Stomach (tissue), 9 donors: Measurements from ENCODE around the gene ADGRL2. TPM values are rescaled to one million over a fixed set of nuclear protein-coding genes. Genes with fewer than 3 reads are reported as not detected.

Experiments used
- DNase-seq, 2 donors: peaks; one replicate each; pipeline versions ENCODE4 v3.0.0 to v3.0.0-alpha.2; 2013 to 2019
- H3K27ac ChIP-seq, 5 donors: fragments of 200-600 bp in 4 of 5; sonication (generic) in 4 of 5; one replicate each; pipeline ENCODE4 v1.5.1; 2013 to 2019; ENCODE audit warnings: mild to moderate bottlenecking in 1 of 5, moderate library complexity in 1 of 5
- H3K27me3 ChIP-seq, 3 donors: fragments of 200-600 bp; sonication (generic); one replicate each; pipeline ENCODE4 v1.5.1; 2017 to 2019; ENCODE audit warnings: mixed run types in 1 of 3
- H3K36me3 ChIP-seq, 4 donors: fragments of 200-600 bp; sonication (generic); 1 replicate in 3 of 4; 2 replicates in 1 of 4; pipeline ENCODE4 v1.5.1; 2016 to 2019
- H3K4me1 ChIP-seq, 4 donors: fragments of 200-600 bp; sonication (generic); one replicate each; pipeline ENCODE4 v1.5.1; 2016 to 2019
- H3K4me3 ChIP-seq, 4 donors: fragments of 200-600 bp; sonication (generic) in 3 of 4; one replicate each; pipeline ENCODE4 v1.5.1; 2016 to 2019; ENCODE audit warnings: mild to moderate bottlenecking in 1 of 4
- H3K9me3 ChIP-seq, 4 donors: fragments of 200-600 bp; sonication (generic); one replicate each; pipeline ENCODE4 v1.5.1; 2016 to 2019
- EP300 ChIP-seq: sonication (generic); formaldehyde crosslinking; IDR thresholded peaks from one replicate; pipeline ENCODE4 v1.6.1; 2017; ENCODE audit warnings: antibody characterized with exemption
- POLR2A ChIP-seq, 4 donors: fragments of 450-650 bp; IDR thresholded peaks; one replicate each; pipeline ENCODE4 v1.6.1; 2016; ENCODE audit warnings: antibody characterized with exemption in 4 of 4, control low read depth in 2 of 4, mild to moderate bottlenecking in 1 of 4, moderate library complexity in 1 of 4
- POLR2AphosphoS5 ChIP-seq, 3 donors: sonication (generic); formaldehyde crosslinking; IDR thresholded peaks; one replicate each; pipeline ENCODE4 v1.6.1; 2016; ENCODE audit warnings: antibody characterized with exemption in 3 of 3
- WGBS, 5 donors: extraction: QIAGEN DNeasy Blood & Tissue Kit in 3 of 5; methylation state at CpG; one replicate each; pipeline versions ENCODE4 v1.1.5 to v1.1.7; 2013 to 2018; 5-methylcytosine and 5-hydroxymethylcytosine counted together
- intact Hi-C: fragments of 100-400 bp; cut with DNase I; formaldehyde crosslinking; loops from one replicate; pipeline ENCODE4 v1.15.1; 2023; ENCODE audit warnings: low total_unique reads
- polyA plus RNA-seq, 3 donors: library from polyadenylated mRNA; stranded (reverse); fragments of 200-250 nt; gene quantifications; one replicate each; pipeline ENCODE4 v1.2.3, GENCODE V29; 2013
- total RNA-seq, 5 donors: library from RNA; depleted of rRNA; stranded (reverse); fragments of >200 nt; gene quantifications; one replicate each; pipeline versions ENCODE4 v1.1.0 to v1.2.3, GENCODE V29; 2014 to 2016
- TF ChIP-seq, protein P1 (sequence below), 7 experiments: fragments of 450-650 bp in 4 of 7; fragments of 200-600 bp in 3 of 7; sonication (generic) in 3 of 7; IDR thresholded peaks; one replicate each; pipeline ENCODE4 v1.5.1; 2016 to 2019; ENCODE audit warnings: antibody characterized with exemption in 7 of 7, control low read depth in 2 of 7, mild to moderate bottlenecking in 1 of 7
- donor health status: healthy with polysubstance abuse.
- donor health status: Bipolar disorder and iron deficiency.
- donor health status: healthy.

The ADGRL2 gene
- total and polyA plus RNA-seq, 8 donors, result 13.0 to 173 (median 23.7) TPM

GRCh38 chr1:81806432-81806770 is 5.7 kb downstream of the ADGRL2 start:
- peaks cover 9 to 53% (median 33%) of the 10 kb centered on the region in 4 donors for H3K4me1 ChIP-seq
- WGBS, 5 donors, result 22 to 51% (median 43%) methylated on average over 2 of the region's 2 CpGs

GRCh38 chr1:81808760-81809159 is 8.0 kb downstream of the ADGRL2 start:
- Histone ChIP-seq H3K9me3 (no peaks in the 10 kb centered on the region), H3K27me3 (no peaks in the 10 kb centered on the region), H3K36me3 (no peaks in the 10 kb centered on the region), H3K4me1 (peaks cover 16 to 72% (median 39%) of the 10 kb centered on the region in 4 donors), H3K4me3 (no peak overlapping the region), H3K27ac (peak overlapping the region in 1 of 5 donors; percentile 27)
- TF ChIP-seq POLR2AphosphoS5 (IDR thresholded peaks at IDR 0.05), result no peak
- TF ChIP-seq, protein P1, sequence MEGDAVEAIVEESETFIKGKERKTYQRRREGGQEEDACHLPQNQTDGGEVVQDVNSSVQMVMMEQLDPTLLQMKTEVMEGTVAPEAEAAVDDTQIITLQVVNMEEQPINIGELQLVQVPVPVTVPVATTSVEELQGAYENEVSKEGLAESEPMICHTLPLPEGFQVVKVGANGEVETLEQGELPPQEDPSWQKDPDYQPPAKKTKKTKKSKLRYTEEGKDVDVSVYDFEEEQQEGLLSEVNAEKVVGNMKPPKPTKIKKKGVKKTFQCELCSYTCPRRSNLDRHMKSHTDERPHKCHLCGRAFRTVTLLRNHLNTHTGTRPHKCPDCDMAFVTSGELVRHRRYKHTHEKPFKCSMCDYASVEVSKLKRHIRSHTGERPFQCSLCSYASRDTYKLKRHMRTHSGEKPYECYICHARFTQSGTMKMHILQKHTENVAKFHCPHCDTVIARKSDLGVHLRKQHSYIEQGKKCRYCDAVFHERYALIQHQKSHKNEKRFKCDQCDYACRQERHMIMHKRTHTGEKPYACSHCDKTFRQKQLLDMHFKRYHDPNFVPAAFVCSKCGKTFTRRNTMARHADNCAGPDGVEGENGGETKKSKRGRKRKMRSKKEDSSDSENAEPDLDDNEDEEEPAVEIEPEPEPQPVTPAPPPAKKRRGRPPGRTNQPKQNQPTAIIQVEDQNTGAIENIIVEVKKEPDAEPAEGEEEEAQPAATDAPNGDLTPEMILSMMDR (IDR thresholded peaks at IDR 0.05), result no peak
- TF ChIP-seq EP300, result no peak
- TF ChIP-seq POLR2A (IDR thresholded peaks at IDR 0.05), result no peak
- intact Hi-C loops, result no loop called here
- peak in 1 of 2 donors; percentile 26 for DNase-seq
- WGBS, 5 donors, result 35 to 49% (median 43%) methylated on average over 7 of the region's 7 CpGs

More at GRCh38 chr1:81806432-81806770, 5.7 kb downstream of the ADGRL2 start:
- Histone ChIP-seq H3K9me3 (no peaks in the 10 kb centered on the region), H3K4me3 (no peak overlapping the region), H3K27me3 (peaks cover 0 to 21% (median 0%) of the 10 kb centered on the region in 3 donors), H3K36me3 (no peaks in the 10 kb centered on the region), H3K27ac (no peak overlapping the region)
- no peak for TF ChIP-seq POLR2AphosphoS5 (IDR thresholded peaks at IDR 0.05)
- TF ChIP-seq, protein P1 (IDR thresholded peaks at IDR 0.05), result no peak
- no peak for TF ChIP-seq POLR2A (IDR thresholded peaks at IDR 0.05)
- no peak for TF ChIP-seq EP300
- intact Hi-C loops, result no loop called here
- no peak for DNase-seq

DNA sequence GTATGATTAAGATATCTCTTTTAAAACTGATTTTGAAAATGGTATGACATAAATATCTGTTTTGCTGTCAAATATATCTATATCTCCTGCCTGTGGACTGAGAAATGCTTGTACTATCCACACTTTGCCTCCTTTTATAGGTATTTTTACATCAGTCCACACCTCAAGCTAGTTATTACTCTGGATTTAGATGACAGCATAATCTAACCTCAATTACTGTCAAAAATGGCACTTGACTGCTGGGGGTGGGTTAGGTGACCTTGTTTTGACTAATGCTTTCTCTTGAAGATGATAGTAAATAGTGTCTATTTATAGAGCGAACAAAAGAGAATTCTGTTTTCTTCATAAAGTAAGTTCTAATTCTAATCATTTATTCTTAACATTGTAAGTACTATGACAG is 9.1 kb downstream of the ADGRL2 start:
- DNase-seq, result no peak
- TF ChIP-seq POLR2A (IDR thresholded peaks at IDR 0.05) (no peak), EP300 (no peak), POLR2AphosphoS5 (IDR thresholded peaks at IDR 0.05) (no peak)
- TF ChIP-seq, protein P1 (IDR thresholded peaks at IDR 0.05), result no peak
- Histone ChIP-seq H3K27ac (no peak overlapping the region), H3K9me3 (no peaks in the 10 kb centered on the region), H3K4me3 (no peak overlapping the region), H3K4me1 (peaks cover 14 to 62% (median 34%) of the 10 kb centered on the region in 4 donors), H3K36me3 (no peaks in the 10 kb centered on the region), H3K27me3 (no peaks in the 10 kb centered on the region)
- intact Hi-C loops, result no loop called here
- 84 to 96% (median 90%) methylated on average over 1 of the region's 1 CpG for WGBS, 5 donors

GRCh38 chr1:81811757-81812371 is 11.1 kb downstream of the ADGRL2 start:
- intact Hi-C loops, result no loop called here
- no peak for TF ChIP-seq POLR2AphosphoS5 (IDR thresholded peaks at IDR 0.05)
- TF ChIP-seq, protein P1 (IDR thresholded peaks at IDR 0.05), result peak in 1 of 7 experiments; percentile 17
- TF ChIP-seq EP300, result no peak
- TF ChIP-seq POLR2A (IDR thresholded peaks at IDR 0.05), result no peak
- no peaks in the 10 kb centered on the region for H3K9me3 ChIP-seq
- no peak overlapping the region for H3K4me3 ChIP-seq
- DNase-seq, result no peak
- no peak overlapping the region for H3K27ac ChIP-seq
- WGBS, 5 donors, result 17 to 43% (median 27%) methylated on average over 3 of the region's 3 CpGs
- H3K36me3 ChIP-seq, result no peaks in the 10 kb centered on the region
- no peaks in the 10 kb centered on the region for H3K27me3 ChIP-seq
- H3K4me1 ChIP-seq, result peaks cover 8 to 50% (median 24%) of the 10 kb centered on the region in 4 donors
